Fibroblast of lung (primary cell): ENCODE results near the gene FUNDC2. TPM values are rescaled to one million over a fixed set of nuclear protein-coding genes. Genes with fewer than 3 reads are reported as not detected.

Source experiments
- DNase-seq, 2 donors: peaks; one replicate each; pipeline versions ENCODE4 v3.0.0 to v3.0.0-alpha.2; 2010; ENCODE audit warnings: low read depth in 2 of 2
- H2AFZ ChIP-seq: 2 replicates; pipeline ENCODE4 v1.5.1; 2012; ENCODE audit warnings: low read length, control low read depth, inconsistent platforms
- H3K27ac ChIP-seq: 2 replicates; pipeline ENCODE4 v1.5.1; 2011; ENCODE audit warnings: low read length, control low read depth; ENCODE audit not compliant: insufficient read depth
- H3K27me3 ChIP-seq: 2 replicates; pipeline ENCODE4 v1.5.1; 2011; ENCODE audit warnings: mild to moderate bottlenecking, low read length; ENCODE audit not compliant: control insufficient read depth, insufficient read depth
- H3K36me3 ChIP-seq: 2 replicates; pipeline ENCODE4 v1.5.1; 2011; ENCODE audit warnings: low read length; ENCODE audit not compliant: control insufficient read depth, insufficient read depth
- H3K4me1 ChIP-seq: 2 replicates; pipeline ENCODE4 v1.5.1; 2011; ENCODE audit warnings: low read length; ENCODE audit not compliant: control insufficient read depth, insufficient read depth; ENCODE audit errors: extremely low read depth
- H3K4me2 ChIP-seq: 2 replicates; pipeline ENCODE4 v1.5.1; 2011; ENCODE audit warnings: low read length, control low read depth; ENCODE audit not compliant: insufficient read depth; ENCODE audit errors: extremely low read depth
- H3K4me3 ChIP-seq, 4 experiments: fragments of 200-600 bp in 1 of 4; sonication (generic) in 1 of 4; replicated peaks in 1 of 4; 2 replicates each; pipeline ENCODE4 v1.5.1; 2011 to 2016; ENCODE audit warnings: low read length in 4 of 4, low read depth in 3 of 4, mild to moderate bottlenecking in 3 of 4, control low read depth in 2 of 4, inconsistent platforms in 1 of 4, mixed read lengths in 1 of 4; ENCODE audit not compliant: insufficient read depth in 1 of 4; ENCODE audit errors: control extremely low read depth in 1 of 4
- H3K79me2 ChIP-seq: 2 replicates; pipeline ENCODE4 v1.5.1; 2012; ENCODE audit warnings: mild to moderate bottlenecking, low read length, inconsistent platforms; ENCODE audit not compliant: control insufficient read depth, insufficient read depth
- H3K9ac ChIP-seq: 2 replicates; pipeline ENCODE4 v1.5.1; 2011; ENCODE audit warnings: mild to moderate bottlenecking, low read length, control low read depth; ENCODE audit not compliant: insufficient read depth
- H3K9me3 ChIP-seq: 2 replicates; pipeline ENCODE4 v1.5.1; 2012; ENCODE audit warnings: low read depth, low read length; ENCODE audit not compliant: control insufficient read depth, insufficient read depth
- H4K20me1 ChIP-seq: 2 replicates; pipeline ENCODE4 v1.5.1; 2011; ENCODE audit warnings: low read length; ENCODE audit not compliant: control insufficient read depth, insufficient read depth; ENCODE audit errors: extremely low read depth
- CTCF ChIP-seq, 2 donors: IDR thresholded peaks in 1 of 2; conservative IDR thresholded peaks in 1 of 2; 1 replicate in 1 of 2; 2 replicates in 1 of 2; pipeline ENCODE4 v1.5.1; 2011 to 2012; ENCODE audit warnings: low read length in 2 of 2, control low read depth in 1 of 2, inconsistent platforms in 1 of 2, low read depth in 1 of 2, mild to moderate bottlenecking in 1 of 2
- EZH2 ChIP-seq: IDR thresholded peaks from 2 replicates; pipeline ENCODE4 v1.5.1; 2012; ENCODE audit warnings: low read length, control low read depth, mild to moderate bottlenecking; ENCODE audit errors: missing control alignments
- polyA plus RNA-seq, 2 donors: library from polyadenylated mRNA; depleted of rRNA in 1 of 2; stranded (reverse) in 1 of 2; unstranded in 1 of 2; fragments of >200 nt; gene quantifications; 2 replicates each; pipeline ENCODE4 v1.2.1, GENCODE V29; 2011 to 2012; ENCODE audit warnings: missing spikeins in 1 of 2
- total RNA-seq: library from RNA; depleted of rRNA; stranded (reverse); fragments of >200 nt; gene quantifications from 2 replicates; pipeline ENCODE4 v1.2.1, GENCODE V29; 2014

The FUNDC2 gene
- total and polyA plus RNA-seq, 2 donors (not counting 1 experiment from before 2014, with no cell fraction given), result 18.3 to 97.1 TPM

- no peak overlapping the region for H3K9ac ChIP-seq
- TF ChIP-seq EZH2, result no peak
- TF ChIP-seq CTCF (conservative IDR thresholded peaks at IDR 0.05 in 1 of 2, IDR thresholded peaks at IDR 0.05 in 1 of 2; ENCODE audit: low read depth in 1 of 2, low read length in 2 of 2), result no peak
- no peak overlapping the region for H3K4me2 ChIP-seq
- DNase-seq, result no peak
- no peaks in the 10 kb centered on the region for H3K79me2 ChIP-seq
- H4K20me1 ChIP-seq, result no peaks in the 10 kb centered on the region
- no peaks in the 10 kb centered on the region for H3K36me3 ChIP-seq
- H3K4me3 ChIP-seq, result no peak overlapping the region
- no peaks in the 10 kb centered on the region for H3K9me3 ChIP-seq
- H3K27me3 ChIP-seq, result no peaks in the 10 kb centered on the region
- H2AFZ ChIP-seq, result no peak overlapping the region
- H3K27ac ChIP-seq, result no peak overlapping the region
- H3K4me1 ChIP-seq, result no peaks in the 10 kb centered on the region
These were observed 9.0 kb downstream of the FUNDC2 start for GRCh38 chrX:155035688-155036087.

- no peak overlapping the region for H3K4me3 ChIP-seq
- no peak overlapping the region for H3K9ac ChIP-seq
- H3K9me3 ChIP-seq, result no peaks in the 10 kb centered on the region
- H2AFZ ChIP-seq, result no peak overlapping the region
- H3K4me1 ChIP-seq, result no peaks in the 10 kb centered on the region
- no peaks in the 10 kb centered on the region for H3K27me3 ChIP-seq
- no peaks in the 10 kb centered on the region for H4K20me1 ChIP-seq
- peak in 1 of 2 donors; percentile 21 for DNase-seq
- H3K27ac ChIP-seq, result no peak overlapping the region
- no peaks in the 10 kb centered on the region for H3K79me2 ChIP-seq
- TF ChIP-seq CTCF (conservative IDR thresholded peaks at IDR 0.05 in 1 of 2, IDR thresholded peaks at IDR 0.05 in 1 of 2; ENCODE audit: low read depth in 1 of 2, low read length in 2 of 2) (no peak), EZH2 (no peak)
- H3K4me2 ChIP-seq, result no peak overlapping the region
- no peaks in the 10 kb centered on the region for H3K36me3 ChIP-seq
These were observed 19.6 kb downstream of the FUNDC2 start for GRCh38 chrX:155046129-155046810.

- H3K4me3 ChIP-seq, result no peak overlapping the region
- no peak overlapping the region for H3K9ac ChIP-seq
- H3K27ac ChIP-seq, result no peak overlapping the region
- no peaks in the 10 kb centered on the region for H3K4me1 ChIP-seq
- TF ChIP-seq CTCF (conservative IDR thresholded peaks at IDR 0.05 in 1 of 2, IDR thresholded peaks at IDR 0.05 in 1 of 2; ENCODE audit: low read depth in 1 of 2, low read length in 2 of 2), result no peak
- TF ChIP-seq EZH2, result no peak
- H2AFZ ChIP-seq, result no peak overlapping the region
- H3K9me3 ChIP-seq, result no peaks in the 10 kb centered on the region
- no peaks in the 10 kb centered on the region for H3K79me2 ChIP-seq
- no peak overlapping the region for H3K4me2 ChIP-seq
- no peak for DNase-seq
- H3K27me3 ChIP-seq, result no peaks in the 10 kb centered on the region
- no peaks in the 10 kb centered on the region for H4K20me1 ChIP-seq
- H3K36me3 ChIP-seq, result no peaks in the 10 kb centered on the region
These were observed 20.3 kb downstream of the FUNDC2 start for GRCh38 chrX:155046811-155047528.
